OCI-LY7 (cell line): ENCODE results near the gene LRBA. TPM values are rescaled to one million over a fixed set of nuclear protein-coding genes. Genes with fewer than 3 reads are reported as not detected.

Source experiments
- BruUV-seq: library from RNA; stranded (reverse); fragments of 400-500 nt; replicated peaks from 2 replicates; lab custom pipeline; 2021; lab: Mats Ljungman, UMichigan
- CTCF ChIA-PET: fragments of 300-600 bp; sonication (Branson Sonifier 250); formaldehyde crosslinking; loops from one replicate; lab custom pipeline; 2022; ENCODE audit warnings: antibody characterized with exemption; ENCODE audit not compliant: unreplicated experiment; lab: Charles Lee
- POLR2A ChIA-PET: fragments of 300-600 bp; sonication (Branson Sonifier 250); formaldehyde crosslinking; loops from one replicate; lab custom pipeline; 2022; ENCODE audit warnings: antibody characterized with exemption; lab: Charles Lee
- DNase-seq: peaks from one replicate; pipeline ENCODE4 v3.0.0-alpha.2; 2015; ENCODE audit warnings: low spot score
- H2AFZ ChIP-seq: fragments of 200-600 bp; sonication (generic), shearing (Covaris generic); 2 replicates; pipeline ENCODE4 v1.6.1; 2014; ENCODE audit warnings: mild to moderate bottlenecking, antibody characterized with exemption, low read length, moderate library complexity
- H3K27ac ChIP-seq: fragments of 200-600 bp; sonication (generic); 2 replicates; pipeline ENCODE4 v1.5.1; 2014; ENCODE audit warnings: mixed run types, low read depth, mild to moderate bottlenecking, moderate library complexity, low read length, inconsistent platforms; ENCODE audit not compliant: poor library complexity, severe bottlenecking
- H3K36me3 ChIP-seq: fragments of 200-600 bp; sonication (generic); 2 replicates; pipeline ENCODE4 v1.6.1; 2014; ENCODE audit warnings: mild to moderate bottlenecking, antibody characterized with exemption, low read length, moderate library complexity, mixed read lengths; ENCODE audit not compliant: insufficient read depth
- H3K4me1 ChIP-seq: fragments of 200-600 bp; sonication (generic); 2 replicates; pipeline ENCODE4 v1.5.1; 2014; ENCODE audit warnings: mild to moderate bottlenecking, low read length; ENCODE audit not compliant: insufficient read depth, poor library complexity, severe bottlenecking
- H3K4me2 ChIP-seq: fragments of 200-600 bp; sonication (generic); 2 replicates; pipeline ENCODE4 v1.6.1; 2014; ENCODE audit warnings: mild to moderate bottlenecking, low read length
- H3K4me3 ChIP-seq: fragments of 200-600 bp; sonication (generic); 2 replicates; pipeline ENCODE4 v1.5.1; 2014; ENCODE audit warnings: mild to moderate bottlenecking, low read depth, low read length; ENCODE audit not compliant: poor library complexity, severe bottlenecking
- H3K79me2 ChIP-seq: fragments of 200-600 bp; sonication (generic); 2 replicates; pipeline ENCODE4 v1.6.1; 2016; ENCODE audit warnings: low read depth, mild to moderate bottlenecking, low read length, moderate library complexity, mixed read lengths; ENCODE audit not compliant: insufficient read depth
- H3K9me2 ChIP-seq: fragments of 200-600 bp; sonication (generic); 2 replicates; pipeline ENCODE4 v1.6.1; 2016; ENCODE audit warnings: mild to moderate bottlenecking, low read length, mixed read lengths; ENCODE audit not compliant: insufficient read depth
- H3K9me3 ChIP-seq: fragments of 200-600 bp; sonication (generic); 2 replicates; pipeline ENCODE4 v1.6.1; 2014; ENCODE audit warnings: mild to moderate bottlenecking, mixed run types, low read length, mixed read lengths
- H4K20me1 ChIP-seq: fragments of 200-600 bp; sonication (generic); 2 replicates; pipeline ENCODE4 v1.6.1; 2014; ENCODE audit warnings: mild to moderate bottlenecking, antibody characterized with exemption, low read length, moderate library complexity, mixed read lengths; ENCODE audit not compliant: insufficient read depth
- CTCF ChIP-seq: fragments of 200-600 bp; sonication (generic); conservative IDR thresholded peaks from 2 replicates; pipeline ENCODE4 v1.5.1; 2014; ENCODE audit warnings: mild to moderate bottlenecking, antibody characterized with exemption, low read length, moderate library complexity, mixed read lengths
- EZH2phosphoT487 ChIP-seq: fragments of 200-600 bp; sonication (generic); IDR thresholded peaks from 2 replicates; pipeline ENCODE4 v1.6.1; 2018; ENCODE audit warnings: low read depth, borderline replicate concordance, mild to moderate bottlenecking, mixed run types, antibody characterized with exemption, low read length, moderate library complexity, mixed read lengths
- intact Hi-C: fragments of 100-400 bp; cut with micrococcal nuclease; formaldehyde crosslinking; loops from one replicate; pipeline ENCODE4 v1.10.0; 2022; ENCODE audit not compliant: unreplicated experiment
- total RNA-seq, 2 experiments: library from RNA; depleted of rRNA in 1 of 2; stranded (reverse); fragments of >200 nt in 1 of 2; shearing (Covaris generic) in 1 of 2; gene quantifications; 2 replicates each; pipeline ENCODE4 v1.2.3, GENCODE V29; 2014 to 2022

The LRBA gene
- total RNA-seq, 2 experiments from 2014 or later: 60.4 to 66.7 TPM

DNA sequence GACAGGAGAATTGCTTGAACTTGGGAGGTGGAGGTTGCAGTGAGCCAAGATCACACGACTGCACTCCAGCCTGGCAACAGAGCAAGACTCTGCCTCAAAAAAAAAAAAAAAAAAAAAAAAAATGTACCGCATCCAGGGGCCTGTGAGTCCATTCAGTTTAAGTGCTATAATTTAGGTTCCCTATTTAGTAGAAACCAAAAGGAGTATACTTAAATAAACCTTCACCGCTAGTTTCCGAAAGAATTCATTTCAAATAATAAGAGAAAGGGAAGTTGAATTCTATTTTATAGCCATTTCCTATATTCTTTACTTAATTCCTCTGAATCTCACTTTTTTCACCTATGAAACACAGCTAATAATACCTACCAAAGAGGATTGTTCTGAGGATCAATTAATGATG lies 20.8 kb upstream of the LRBA start:
- Histone ChIP-seq H3K4me1 (no peaks in the 10 kb centered on the region), H3K27ac (no peak overlapping the region), H3K4me2 (no peak overlapping the region), H3K9me3 (no peaks in the 10 kb centered on the region), H4K20me1 (no peaks in the 10 kb centered on the region), H2AFZ (no peak overlapping the region), H3K9me2 (no peaks in the 10 kb centered on the region), H3K4me3 (no peak overlapping the region), H3K79me2 (no peaks in the 10 kb centered on the region), H3K36me3 (no peaks in the 10 kb centered on the region)
- DNase-seq: no peak
- intact Hi-C loops: no loop called here
- BruUV-seq: no TSS peak
- ChIA-PET CTCF (no interaction called here), POLR2A (interaction anchor here (0.7 kb wide), 1 partner anchor 216 kb away, joined by 4 read pairs; no protein-coding TSS in a partner anchor)
- TF ChIP-seq CTCF: no peak
- TF ChIP-seq EZH2phosphoT487: no peak

- H3K27ac ChIP-seq: no peak overlapping the region
- ChIA-PET CTCF (interaction anchor here (0.6 kb wide), 1 partner anchor 120 kb away, joined by 3 read pairs; no protein-coding TSS in a partner anchor), POLR2A (no interaction called here)
- DNase-seq: no peak
- TF ChIP-seq EZH2phosphoT487: no peak
- no peak for TF ChIP-seq CTCF
- H3K36me3 ChIP-seq: no peaks in the 10 kb centered on the region
- 0 out of 2 replicates have a peak overlapping the region, but pooled peaks have one; percentile 10 for H2AFZ ChIP-seq
- H3K9me2 ChIP-seq: no peaks in the 10 kb centered on the region
- no peaks in the 10 kb centered on the region for H3K79me2 ChIP-seq
- no peaks in the 10 kb centered on the region for H4K20me1 ChIP-seq
- no peaks in the 10 kb centered on the region for H3K9me3 ChIP-seq
- no peak overlapping the region for H3K4me3 ChIP-seq
- intact Hi-C loops: no loop called here
- no TSS peak for BruUV-seq
- no peak overlapping the region for H3K4me2 ChIP-seq
- H3K4me1 ChIP-seq: no peaks in the 10 kb centered on the region
These were observed 20.2 kb upstream of the LRBA start for GRCh38 chr4:151035328-151035727.

GRCh38 chr4:151034829-151035228 lies 19.7 kb upstream of the LRBA start:
- H3K9me3 ChIP-seq: no peaks in the 10 kb centered on the region
- H2AFZ ChIP-seq: 0 out of 2 replicates have a peak overlapping the region, but pooled peaks have one; percentile 10
- POLR2A ChIA-PET: no interaction called here
- no TSS peak for BruUV-seq
- H3K79me2 ChIP-seq: no peaks in the 10 kb centered on the region
- no peaks in the 10 kb centered on the region for H3K36me3 ChIP-seq
- no peak for DNase-seq
- no peaks in the 10 kb centered on the region for H4K20me1 ChIP-seq
- no peaks in the 10 kb centered on the region for H3K4me1 ChIP-seq
- no peak overlapping the region for H3K4me3 ChIP-seq
- intact Hi-C loops: no loop called here
- no peak overlapping the region for H3K27ac ChIP-seq
- CTCF ChIA-PET: interaction anchor here (0.6 kb wide), 1 partner anchor 120 kb away, joined by 3 read pairs; no protein-coding TSS in a partner anchor
- no peaks in the 10 kb centered on the region for H3K9me2 ChIP-seq
- no peak overlapping the region for H3K4me2 ChIP-seq
- TF ChIP-seq CTCF (no peak), EZH2phosphoT487 (no peak)
